ENCODE measurements around the gene GPR101.

DNA sequence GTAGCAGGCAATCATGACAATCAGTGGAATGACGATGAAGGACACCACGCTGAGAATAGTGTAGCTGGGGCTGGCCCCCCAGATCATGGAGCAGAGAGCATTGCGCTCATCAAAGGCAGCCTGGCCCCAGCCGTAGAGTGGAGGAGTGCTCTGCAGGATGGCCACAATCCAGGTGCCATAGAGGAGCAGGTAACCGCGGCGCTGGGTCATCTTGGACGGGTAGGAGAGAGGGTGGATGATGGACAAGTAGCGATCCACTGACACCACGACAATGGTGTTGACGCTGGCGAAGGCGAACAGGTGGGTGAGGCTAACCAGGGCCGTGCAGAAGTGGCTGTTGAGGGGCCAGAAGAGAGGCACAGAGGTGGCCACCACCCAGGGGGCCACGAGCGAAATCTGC is 2.8 kb downstream of the GPR101 start:
- TF ChIP-seq RCOR1 (IDR thresholded peaks at IDR 0.05; ENCODE audit: insufficient replicate concordance, low read length) (no peak), MAFK (IDR thresholded peaks at IDR 0.05; ENCODE audit: low read depth, low read length) (no peak), RAD21 (IDR thresholded peaks at IDR 0.05; ENCODE audit: low read length) (no peak), MXI1 (IDR thresholded peaks at IDR 0.05; ENCODE audit: borderline replicate concordance, low read depth, low read length) (no peak), POLR2A (IDR thresholded peaks at IDR 0.05; ENCODE audit: low read depth, low read length) (no peak), RFX5 (IDR thresholded peaks at IDR 0.05; ENCODE audit: low read depth, low read length) (no peak), FOS (IDR thresholded peaks at IDR 0.05; ENCODE audit: low read depth, low read length) (no peak), CEBPB (IDR thresholded peaks at IDR 0.05; ENCODE audit: low read depth, low read length) (no peak)
- TF ChIP-seq, protein P1, sequence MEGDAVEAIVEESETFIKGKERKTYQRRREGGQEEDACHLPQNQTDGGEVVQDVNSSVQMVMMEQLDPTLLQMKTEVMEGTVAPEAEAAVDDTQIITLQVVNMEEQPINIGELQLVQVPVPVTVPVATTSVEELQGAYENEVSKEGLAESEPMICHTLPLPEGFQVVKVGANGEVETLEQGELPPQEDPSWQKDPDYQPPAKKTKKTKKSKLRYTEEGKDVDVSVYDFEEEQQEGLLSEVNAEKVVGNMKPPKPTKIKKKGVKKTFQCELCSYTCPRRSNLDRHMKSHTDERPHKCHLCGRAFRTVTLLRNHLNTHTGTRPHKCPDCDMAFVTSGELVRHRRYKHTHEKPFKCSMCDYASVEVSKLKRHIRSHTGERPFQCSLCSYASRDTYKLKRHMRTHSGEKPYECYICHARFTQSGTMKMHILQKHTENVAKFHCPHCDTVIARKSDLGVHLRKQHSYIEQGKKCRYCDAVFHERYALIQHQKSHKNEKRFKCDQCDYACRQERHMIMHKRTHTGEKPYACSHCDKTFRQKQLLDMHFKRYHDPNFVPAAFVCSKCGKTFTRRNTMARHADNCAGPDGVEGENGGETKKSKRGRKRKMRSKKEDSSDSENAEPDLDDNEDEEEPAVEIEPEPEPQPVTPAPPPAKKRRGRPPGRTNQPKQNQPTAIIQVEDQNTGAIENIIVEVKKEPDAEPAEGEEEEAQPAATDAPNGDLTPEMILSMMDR (conservative IDR thresholded peaks at IDR 0.05; ENCODE audit: low read depth, low read length) = no peak
- TF ChIP-seq, protein P2, sequence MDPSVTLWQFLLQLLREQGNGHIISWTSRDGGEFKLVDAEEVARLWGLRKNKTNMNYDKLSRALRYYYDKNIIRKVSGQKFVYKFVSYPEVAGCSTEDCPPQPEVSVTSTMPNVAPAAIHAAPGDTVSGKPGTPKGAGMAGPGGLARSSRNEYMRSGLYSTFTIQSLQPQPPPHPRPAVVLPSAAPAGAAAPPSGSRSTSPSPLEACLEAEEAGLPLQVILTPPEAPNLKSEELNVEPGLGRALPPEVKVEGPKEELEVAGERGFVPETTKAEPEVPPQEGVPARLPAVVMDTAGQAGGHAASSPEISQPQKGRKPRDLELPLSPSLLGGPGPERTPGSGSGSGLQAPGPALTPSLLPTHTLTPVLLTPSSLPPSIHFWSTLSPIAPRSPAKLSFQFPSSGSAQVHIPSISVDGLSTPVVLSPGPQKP (IDR thresholded peaks at IDR 0.05; ENCODE audit: borderline replicate concordance, low read depth, low read length) = no peak
- TF ChIP-seq, protein P3, sequence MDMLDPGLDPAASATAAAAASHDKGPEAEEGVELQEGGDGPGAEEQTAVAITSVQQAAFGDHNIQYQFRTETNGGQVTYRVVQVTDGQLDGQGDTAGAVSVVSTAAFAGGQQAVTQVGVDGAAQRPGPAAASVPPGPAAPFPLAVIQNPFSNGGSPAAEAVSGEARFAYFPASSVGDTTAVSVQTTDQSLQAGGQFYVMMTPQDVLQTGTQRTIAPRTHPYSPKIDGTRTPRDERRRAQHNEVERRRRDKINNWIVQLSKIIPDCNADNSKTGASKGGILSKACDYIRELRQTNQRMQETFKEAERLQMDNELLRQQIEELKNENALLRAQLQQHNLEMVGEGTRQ (IDR thresholded peaks at IDR 0.05; ENCODE audit: low read depth, low read length) = no peak
